ENCODE measurements around the gene C1orf87.
A peak's percentile ranks its signal among the peaks of the same experiment; 100 is the strongest.

The C1orf87 gene

GRCh38 chr1:60051191-60051590 lies 22.4 kb downstream of the C1orf87 start:
- FAIRE-seq (no peak), DNase-seq (ENCODE audit: insufficient read length, low spot score) (no peak)
- TF ChIP-seq CTCF (IDR thresholded peaks at IDR 0.05; ENCODE audit: insufficient read depth, missing control alignments), result no peak

DNA sequence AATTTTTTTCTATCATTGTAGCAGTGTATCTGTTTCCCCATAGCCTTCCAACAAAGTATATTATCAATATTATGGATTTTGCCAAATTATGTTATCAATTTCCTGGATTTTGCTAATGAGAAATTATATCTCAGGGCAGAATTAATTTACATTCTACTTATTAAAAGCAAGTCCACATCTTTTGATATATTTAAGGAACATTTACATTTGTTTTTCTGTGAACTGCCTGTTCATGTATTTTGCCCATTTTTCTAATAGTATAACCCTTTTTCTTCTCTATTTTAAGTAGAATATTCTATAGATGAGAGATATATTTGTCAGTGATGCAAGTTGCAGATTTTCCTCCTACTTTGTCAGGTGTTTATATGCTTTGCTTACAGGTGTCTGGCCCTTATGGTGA lies 24.4 kb downstream of the C1orf87 start:
- no peak for FAIRE-seq
- no peak for TF ChIP-seq CTCF (IDR thresholded peaks at IDR 0.05; ENCODE audit: insufficient read depth, missing control alignments)

GRCh38 chr1:60044881-60045280 lies 28.7 kb downstream of the C1orf87 start:
- TF ChIP-seq CTCF (IDR thresholded peaks at IDR 0.05; ENCODE audit: insufficient read depth, missing control alignments), result no peak
- FAIRE-seq (no peak), DNase-seq (ENCODE audit: insufficient read length, low spot score) (no peak)

More for the DNA sequence above, 24.4 kb downstream of the C1orf87 start:
- DNase-seq (ENCODE audit: insufficient read length, low spot score), result no peak

DNA sequence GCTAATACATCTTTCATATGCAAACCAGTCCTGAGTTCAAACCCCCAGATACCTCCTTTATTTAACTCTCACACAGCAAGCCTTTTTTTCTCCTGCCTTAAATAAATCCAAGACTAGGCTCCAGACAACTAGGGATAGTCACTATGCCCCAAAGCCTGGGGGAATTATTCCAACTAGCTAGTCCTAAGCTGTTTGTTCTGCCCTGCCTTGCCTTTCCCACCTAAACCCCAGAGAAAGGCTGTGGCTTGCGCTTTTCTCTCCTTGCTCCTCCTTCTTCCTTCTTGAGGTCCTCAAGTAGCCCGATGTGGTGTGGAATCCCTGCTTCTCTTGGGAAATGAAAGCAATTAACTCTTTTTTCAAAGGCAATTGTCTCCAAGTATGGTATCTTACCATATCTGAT lies 31.8 kb downstream of the C1orf87 start:
- FAIRE-seq (no peak), DNase-seq (ENCODE audit: insufficient read length, low spot score) (no peak)
- no peak for TF ChIP-seq CTCF (IDR thresholded peaks at IDR 0.05; ENCODE audit: insufficient read depth, missing control alignments)

- TF ChIP-seq CTCF (IDR thresholded peaks at IDR 0.05; ENCODE audit: insufficient read depth, missing control alignments), result no peak
- no peak for DNase-seq (ENCODE audit: insufficient read length, low spot score)
- FAIRE-seq, result no peak
Measured at GRCh38 chr1:60037669-60038068, 35.9 kb downstream of the C1orf87 start.

- FAIRE-seq, result no peak
- DNase-seq (ENCODE audit: insufficient read length, low spot score), result no peak
- no peak for TF ChIP-seq CTCF (IDR thresholded peaks at IDR 0.05; ENCODE audit: insufficient read depth, missing control alignments)
Measured at GRCh38 chr1:60036856-60037460, 36.6 kb downstream of the C1orf87 start.

GRCh38 chr1:60035921-60036320 lies 37.6 kb downstream of the C1orf87 start:
- no peak for FAIRE-seq
- TF ChIP-seq CTCF (IDR thresholded peaks at IDR 0.05; ENCODE audit: insufficient read depth, missing control alignments), result peak; percentile 1

More at GRCh38 chr1:60035921-60036320, 37.6 kb downstream of the C1orf87 start:
- no peak for DNase-seq (ENCODE audit: insufficient read length, low spot score)

Measured in D721Med (cell line).